GM19324 (cell line): ENCODE results near the gene XPNPEP1.
"Not testable (repeated sequence)": the region's sequence is repeated elsewhere in the genome, so short reads cannot be mapped to it uniquely, and the experiment has no call there.

Experiments
- ATAC-seq: cut with Tn5 transposase; IDR thresholded peaks from one replicate; pipeline ENCODE4 v1.9.1; 2021; ENCODE audit warnings: mild to moderate bottlenecking, moderate library complexity; ENCODE audit not compliant: unreplicated experiment, low FRiP score

Gene XPNPEP1

GRCh38 chr10:109926061-109926745 lies 2.9 kb upstream of the XPNPEP1 start:
- ATAC-seq, result no peak

GRCh38 chr10:109924967-109925620 lies 1.8 kb upstream of the XPNPEP1 start:
- ATAC-seq, result no peak

- no peak for ATAC-seq
These were observed 776 bp upstream of the XPNPEP1 start for GRCh38 chr10:109924087-109924486.

- ATAC-seq, result no peak
These were observed 844 bp downstream of the XPNPEP1 start for GRCh38 chr10:109922358-109922975.

- ATAC-seq, result no peak
These were observed 3.3 kb downstream of the XPNPEP1 start for GRCh38 chr10:109920016-109920415.

GRCh38 chr10:109919220-109919619 lies 4.1 kb downstream of the XPNPEP1 start:
- no peak for ATAC-seq

- not testable (repeated sequence) for ATAC-seq
These were observed 4.6 kb downstream of the XPNPEP1 start for GRCh38 chr10:109918707-109919106.

- ATAC-seq, result no peak
These were observed 7.7 kb downstream of the XPNPEP1 start for GRCh38 chr10:109915566-109915965.

GRCh38 chr10:109914966-109915365 lies 8.3 kb downstream of the XPNPEP1 start:
- no peak for ATAC-seq

GRCh38 chr10:109913306-109913892 lies 9.9 kb downstream of the XPNPEP1 start:
- ATAC-seq, result no peak

GRCh38 chr10:109912335-109913281 lies 10.7 kb downstream of the XPNPEP1 start:
- peak; percentile 89 for ATAC-seq

GRCh38 chr10:109911903-109912302 lies 11.4 kb downstream of the XPNPEP1 start:
- no peak for ATAC-seq

GRCh38 chr10:109906316-109906715 lies 17.0 kb downstream of the XPNPEP1 start:
- no peak for ATAC-seq

- ATAC-seq, result no peak
These were observed 18.9 kb downstream of the XPNPEP1 start for GRCh38 chr10:109904397-109904796.

- peak; percentile 67 for ATAC-seq
These were observed 20.0 kb downstream of the XPNPEP1 start for GRCh38 chr10:109902992-109903947.

- no peak for ATAC-seq
These were observed 23.7 kb downstream of the XPNPEP1 start for GRCh38 chr10:109899356-109900331.

- ATAC-seq, result no peak
These were observed 24.5 kb downstream of the XPNPEP1 start for GRCh38 chr10:109898666-109899355.
